Measurements from ENCODE around the gene MCTP1. TPM values are rescaled to one million over a fixed set of nuclear protein-coding genes. Genes with fewer than 3 reads are reported as not detected.

The MCTP1 gene
- total and polyA plus RNA-seq, 2 of the 8 experiments (the other 6 are each of a cell fraction or from before 2014, with no cell fraction given) = 0.56 to 3.4 TPM

DNA sequence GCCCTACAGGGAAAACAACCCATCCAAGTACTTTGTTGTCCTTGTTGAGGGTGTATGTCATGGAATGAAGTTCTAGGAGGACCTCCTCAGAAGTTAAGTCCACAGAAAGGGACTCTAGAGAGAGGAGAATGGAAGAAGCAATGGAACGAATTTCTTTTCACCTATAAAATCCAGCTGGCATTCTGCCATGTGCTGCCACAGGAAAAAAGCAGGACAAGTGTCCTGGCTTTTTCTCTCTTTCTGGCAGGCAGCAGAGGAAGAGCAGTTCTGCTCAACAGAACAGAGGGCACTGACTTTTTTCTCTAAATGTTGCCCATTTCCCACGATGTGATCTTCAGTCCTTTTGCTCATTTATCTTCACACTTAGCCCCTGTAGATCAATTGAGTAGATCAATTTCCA is 240.8 kb downstream of the MCTP1 start (continued):
- no peak for TF ChIP-seq KDM1A (IDR thresholded peaks at IDR 0.05; ENCODE audit: borderline replicate concordance, low read length)
- TF ChIP-seq, protein P1, sequence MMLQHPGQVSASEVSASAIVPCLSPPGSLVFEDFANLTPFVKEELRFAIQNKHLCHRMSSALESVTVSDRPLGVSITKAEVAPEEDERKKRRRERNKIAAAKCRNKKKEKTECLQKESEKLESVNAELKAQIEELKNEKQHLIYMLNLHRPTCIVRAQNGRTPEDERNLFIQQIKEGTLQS (IDR thresholded peaks at IDR 0.05; ENCODE audit: insufficient read depth, low read depth, low read length) = no peak
- TF ChIP-seq BACH1 (IDR thresholded peaks at IDR 0.05; ENCODE audit: low read length) = no peak

Data from H1 (cell line).